B cell (primary cell): ENCODE data around the gene CD226.

ENCODE experiments used
- CTCF ChIP-seq: fragments of 200-600 bp; IDR thresholded peaks from one replicate; pipeline ENCODE4 v1.8.0; 2022; ENCODE audit warnings: antibody characterized with exemption, mild to moderate bottlenecking
- EZH2 ChIP-seq: IDR thresholded peaks from 2 replicates; pipeline ENCODE4 v1.6.1; 2012; ENCODE audit warnings: borderline replicate concordance, low read depth, mild to moderate bottlenecking, moderate library complexity, low read length; ENCODE audit not compliant: insufficient read depth, poor library complexity, severe bottlenecking

GRCh38 chr18:69954719-69955480 lies 7.2 kb upstream of the CD226 start:
- TF ChIP-seq EZH2 (no peak), CTCF (no peak)
